ENCODE data around the gene TMA16.
"Not testable (repeated sequence)": the region's sequence is repeated elsewhere in the genome, so short reads cannot be mapped to it uniquely, and the experiment has no call there.

TMA16 gene

GRCh38 chr4:163494360-163495241 is at the start of gene TMA16:
Gene TMA16 (plus strand): TSS chr4:163494690. CDS start chr4:163494802, 112 bp downstream.
- DNase-seq, result peak; percentile 95

GRCh38 chr4:163447023-163447422 is 47.5 kb upstream of the TMA16 start:
- DNase-seq, result not testable (repeated sequence)

GRCh38 chr4:163447481-163447880 is 47.0 kb upstream of the TMA16 start:
- DNase-seq, result no peak

- peak; percentile 10 for DNase-seq
Measured at GRCh38 chr4:163448540-163449203, 45.8 kb upstream of the TMA16 start.

GRCh38 chr4:163462556-163462955 is 31.9 kb upstream of the TMA16 start:
- DNase-seq, result no peak

GRCh38 chr4:163467082-163467770 is 27.3 kb upstream of the TMA16 start:
- no peak for DNase-seq

GRCh38 chr4:163470391-163470790 is 24.1 kb upstream of the TMA16 start:
- DNase-seq, result no peak

- no peak for DNase-seq
Measured at GRCh38 chr4:163473130-163473529, 21.4 kb upstream of the TMA16 start.

GRCh38 chr4:163473576-163473975 is 20.9 kb upstream of the TMA16 start, which contains the start of gene TKTL2:
Gene TKTL2 (minus strand): TSS chr4:163473754. CDS start chr4:163473734, 20 bp downstream.
- no peak for DNase-seq

GRCh38 chr4:163474027-163474426 is 20.5 kb upstream of the TMA16 start:
- DNase-seq, result no peak

GRCh38 chr4:163476761-163477438 is 17.6 kb upstream of the TMA16 start:
- no peak for DNase-seq

GRCh38 chr4:163482190-163482589 is 12.3 kb upstream of the TMA16 start:
- no peak for DNase-seq

GRCh38 chr4:163484906-163485305 is 9.6 kb upstream of the TMA16 start:
- peak; percentile 51 for DNase-seq

GRCh38 chr4:163485589-163485988 is 8.9 kb upstream of the TMA16 start:
- no peak for DNase-seq

- DNase-seq, result no peak
Measured at GRCh38 chr4:163486321-163486720, 8.2 kb upstream of the TMA16 start.

- no peak for DNase-seq
Measured at GRCh38 chr4:163489929-163490328, 4.6 kb upstream of the TMA16 start.

- no peak for DNase-seq
Measured at GRCh38 chr4:163492951-163493504, 1.5 kb upstream of the TMA16 start.

GRCh38 chr4:163493643-163494359 is 689 bp upstream of the TMA16 start:
- no peak for DNase-seq

- no peak for DNase-seq
Measured at GRCh38 chr4:163495900-163496299, 1.4 kb downstream of the TMA16 start.

GRCh38 chr4:163500586-163500985 is 6.1 kb downstream of the TMA16 start:
- DNase-seq, result no peak

- no peak for DNase-seq
Measured at GRCh38 chr4:163505374-163505773, 10.9 kb downstream of the TMA16 start.

GRCh38 chr4:163515198-163515597 is 20.7 kb downstream of the TMA16 start:
- DNase-seq, result no peak

Measured in fibroblast of upper back skin (primary cell).